Endothelial cell of hepatic sinusoid (primary cell): ENCODE results near the gene ZNF318.
"Not testable (repeated sequence)": the region's sequence is repeated elsewhere in the genome, so short reads cannot be mapped to it uniquely, and the experiment has no call there.

Source experiments
- in situ Hi-C: cut with HindIII; loops from 2 replicates; pipeline ENCODE4 v1.10.0; 2017; ENCODE audit warnings: low sequenced_read_pairs

The ZNF318 gene

GRCh38 chr6:43390753-43391439, 21.4 kb upstream of the ZNF318 start:
- in situ Hi-C loops: not testable (repeated sequence)

GRCh38 chr6:43389730-43390295, 20.4 kb upstream of the ZNF318 start:
- in situ Hi-C loops: no loop called here

GRCh38 chr6:43386492-43386891, 17.0 kb upstream of the ZNF318 start:
- in situ Hi-C loops: no loop called here

- in situ Hi-C loops: loop anchor here (5.0 kb wide), 2 partner anchors 56 to 59 kb away; no protein-coding TSS in a partner anchor
Measured at GRCh38 chr6:43383021-43383667, 13.7 kb upstream of the ZNF318 start.

- in situ Hi-C loops: loop anchor here (5.0 kb wide), 2 partner anchors 54 to 61 kb away; no protein-coding TSS in a partner anchor
Measured at GRCh38 chr6:43380858-43381257, 11.4 kb upstream of the ZNF318 start.

- in situ Hi-C loops: no loop called here
Measured at GRCh38 chr6:43378631-43379030, 9.2 kb upstream of the ZNF318 start.

GRCh38 chr6:43377710-43378229, 8.3 kb upstream of the ZNF318 start:
- in situ Hi-C loops: no loop called here

- in situ Hi-C loops: no loop called here
Measured at GRCh38 chr6:43376551-43376981, 7.1 kb upstream of the ZNF318 start.

- in situ Hi-C loops: no loop called here
Measured at GRCh38 chr6:43375693-43376092, 6.2 kb upstream of the ZNF318 start.

- in situ Hi-C loops: no loop called here
Measured at GRCh38 chr6:43373252-43373875, 3.9 kb upstream of the ZNF318 start.

GRCh38 chr6:43370003-43370580, 645 bp upstream of the ZNF318 start:
- in situ Hi-C loops: not testable (repeated sequence)

GRCh38 chr6:43368259-43369160, 937 bp downstream of the ZNF318 start:
- in situ Hi-C loops: no loop called here

GRCh38 chr6:43367245-43367984, 2.0 kb downstream of the ZNF318 start:
- in situ Hi-C loops: no loop called here

GRCh38 chr6:43361269-43361668, 8.2 kb downstream of the ZNF318 start:
- in situ Hi-C loops: no loop called here

GRCh38 chr6:43359831-43360230, 9.6 kb downstream of the ZNF318 start:
- in situ Hi-C loops: no loop called here

GRCh38 chr6:43359381-43359780, 10.1 kb downstream of the ZNF318 start:
- in situ Hi-C loops: no loop called here

GRCh38 chr6:43355862-43356590, 13.4 kb downstream of the ZNF318 start:
- in situ Hi-C loops: no loop called here

- in situ Hi-C loops: not testable (repeated sequence)
Measured at GRCh38 chr6:43351951-43352350, 17.5 kb downstream of the ZNF318 start.

- in situ Hi-C loops: no loop called here
Measured at GRCh38 chr6:43347444-43347843, 22.0 kb downstream of the ZNF318 start.
